ENCODE data around the gene GCG. TPM values are rescaled to one million over a fixed set of nuclear protein-coding genes. Genes with fewer than 3 reads are reported as not detected.

The GCG gene
- total and polyA plus RNA-seq, 10 of the 15 experiments (the other 5 are each of a cell fraction or from before 2014, with no cell fraction given), result not detected

GRCh38 chr2:162155093-162155492 is 3.0 kb upstream of the GCG start (continued):
- no peak for TF ChIP-seq PKNOX1 (IDR thresholded peaks at IDR 0.05)
- TF ChIP-seq SREBF2 (IDR thresholded peaks at IDR 0.05; ENCODE audit: low read length), result no peak
- TF ChIP-seq CREM (IDR thresholded peaks at IDR 0.05; ENCODE audit: low read depth), result no peak
- TF ChIP-seq DPF2 (IDR thresholded peaks at IDR 0.05), result no peak
- TF ChIP-seq SMAD5 (IDR thresholded peaks at IDR 0.05; ENCODE audit: low read depth), result no peak
- TF ChIP-seq MYB (IDR thresholded peaks at IDR 0.05; ENCODE audit: borderline replicate concordance, low read depth, low read length), result no peak

- Histone ChIP-seq H3K27ac (ENCODE audit: control insufficient read depth, insufficient read depth) (no peak overlapping the region), H3K27me3 (replicated peaks in 1 of 2; ENCODE audit: control insufficient read depth in 2 of 2, insufficient read depth in 2 of 2, low read length in 1 of 2) (no peaks in the 10 kb centered on the region), H3K79me2 (ENCODE audit: control insufficient read depth, insufficient read depth, low read length) (no peaks in the 10 kb centered on the region), H2AFZ (ENCODE audit: control insufficient read depth, low read depth, low read length) (no peak overlapping the region; the same call in 1 of the 2 replicates), H4K20me1 (ENCODE audit: control insufficient read depth, insufficient read depth) (no peaks in the 10 kb centered on the region), H3K9ac (ENCODE audit: control insufficient read depth, insufficient read depth, low read length) (no peak overlapping the region), H3K36me3 (ENCODE audit: control insufficient read depth in 2 of 2, insufficient read depth in 2 of 2, low read length in 1 of 2) (no peaks in the 10 kb centered on the region), H3K4me2 (ENCODE audit: control insufficient read depth, insufficient read depth) (no peak overlapping the region), H3K9me3 (replicated peaks; ENCODE audit: control insufficient read depth, insufficient read depth, low read length) (no peaks in the 10 kb centered on the region), H3K4me1 (ENCODE audit: control insufficient read depth, insufficient read depth, low read length) (no peaks in the 10 kb centered on the region), H3K4me3 (no peak overlapping the region)
- 1% methylated on average over 5 of the region's 5 CpGs for WGBS (ENCODE audit: insufficient coverage, insufficient replicate concordance, low lambda C conversion rate, missing lambda C conversion rate)
- SMC1A ChIA-PET (ENCODE audit: uncharacterized antibody, unreplicated experiment), result interaction anchor here (0.7 to 1.4 kb wide), 11 partner anchors 9 to 692 kb away, joined by 3 to 6 read pairs (median 3); no protein-coding TSS in a partner anchor
- CTCF ChIA-PET, result interaction anchor here (0.6 to 5.7 kb wide), 20 partner anchors 9 to 493 kb away, joined by 3 to 28 read pairs (median 5); partner anchors contain the start of gene IFIH1
- no TSS peak for BruUV-seq (replicated peaks)
- in situ Hi-C loops (cut with MboI), result loop anchor here (5.0 kb wide), 1 partner anchor 144 kb away; no protein-coding TSS in a partner anchor
- FAIRE-seq, result peak; percentile 90
- no peak for DNase-seq (ENCODE audit: low read depth, low spot score)
- peak; percentile 99 for ATAC-seq
- POLR2A ChIA-PET, result no interaction called here
- intact Hi-C loops (cut with micrococcal nuclease; ENCODE audit: unreplicated experiment), result loop anchor here (1.0 kb wide), 1 partner anchor 145 kb away; no protein-coding TSS in a partner anchor
- RAD21 ChIA-PET (ENCODE audit: unreplicated experiment), result interaction anchor here (0.8 to 1.1 kb wide), 2 partner anchors 29 to 145 kb away, joined by 3 to 5 read pairs; no protein-coding TSS in a partner anchor
- TF ChIP-seq RAD21 (IDR thresholded peaks at IDR 0.05; ENCODE audit: insufficient read depth, low read depth, low read length) (peak; percentile 70), ZBTB40 (IDR thresholded peaks at IDR 0.05; ENCODE audit: borderline replicate concordance) (no peak), KAT2A (conservative IDR thresholded peaks at IDR 0.05; ENCODE audit: control insufficient read depth, low read depth, low read length) (no peak), CHD4 (IDR thresholded peaks at IDR 0.05) (no peak), SMC3 (IDR thresholded peaks at IDR 0.05; ENCODE audit: borderline replicate concordance, low read length) (peak; percentile 56; the same call in 1 of the 2 replicates), CTCF (IDR thresholded peaks at IDR 0.05 in 2 of 3, conservative IDR thresholded peaks at IDR 0.05 in 1 of 3; ENCODE audit: control insufficient read depth in 2 of 3, extremely low read depth in 1 of 3, insufficient read depth in 1 of 3, low read depth in 3 of 3, low read length in 3 of 3) (peak; percentile 80 to 90 (median 86)), USF2 (IDR thresholded peaks at IDR 0.05; ENCODE audit: borderline replicate concordance, low read depth, low read length) (no peak), KDM1A (IDR thresholded peaks at IDR 0.05; ENCODE audit: borderline replicate concordance) (no peak)
Measured at GRCh38 chr2:162153608-162154224, 1.7 kb upstream of the GCG start.

Measured in GM12878 (cell line).